Measurements from ENCODE around the gene ARL6IP1. TPM values are rescaled to one million over a fixed set of nuclear protein-coding genes. Genes with fewer than 3 reads are reported as not detected.
A peak's percentile ranks its signal among the peaks of the same experiment; 100 is the strongest.
"Not testable (repeated sequence)": the region's sequence is repeated elsewhere in the genome, so short reads cannot be mapped to it uniquely, and the experiment has no call there.

Gene ARL6IP1
- total and polyA plus RNA-seq, 5 donors from 2014 or later = 110 to 374 (median 281) TPM

- Mint-ChIP-seq H3K36me3 (peaks cover 50% of the 10 kb centered on the region), H3K9me3 (no peaks in the 10 kb centered on the region), H3K4me3 (peak overlapping the region in 3 of 4 donors; percentile 5 to 71 (median 52)), H3K4me1 (peaks cover 22 to 55% (median 44%) of the 10 kb centered on the region in 4 donors), H3K27ac (peak overlapping the region; percentile 36 to 84 (median 57)), H3K27me3 (no peaks in the 10 kb centered on the region)
- Histone ChIP-seq H3K27ac (ENCODE audit: insufficient read depth, low read length, poor library complexity, severe bottlenecking) (peak overlapping the region; percentile 48), H3K27me3 (ENCODE audit: control insufficient read depth, insufficient read depth, low read length) (no peaks in the 10 kb centered on the region), H3K9me3 (ENCODE audit: control insufficient read depth in 2 of 2, low read length in 2 of 2) (no peaks in the 10 kb centered on the region), H3K4me1 (ENCODE audit: control insufficient read depth, insufficient read depth, low read length, poor library complexity, severe bottlenecking) (peaks cover 51% of the 10 kb centered on the region), H3K36me3 (ENCODE audit: control insufficient read depth, insufficient read depth, low read length) (peaks cover 60% of the 10 kb centered on the region), H3K4me3 (ENCODE audit: low read depth, low read length) (peak overlapping the region; percentile 2)
- ATAC-seq (ENCODE audit: low read depth in 2 of 2) (no peak), DNase-seq (no peak)
These were observed 17.7 kb downstream of the ARL6IP1 start for GRCh38 chr16:18783430-18784341.

GRCh38 chr16:18782697-18783429, 18.5 kb downstream of the ARL6IP1 start:
- Mint-ChIP-seq H3K36me3 (peaks cover 42% of the 10 kb centered on the region), H3K4me1 (peaks cover 22 to 47% (median 37%) of the 10 kb centered on the region in 4 donors), H3K9me3 (no peaks in the 10 kb centered on the region), H3K27ac (peak overlapping the region; percentile 5 to 64 (median 57)), H3K4me3 (peak overlapping the region in 3 of 4 donors; percentile 1 to 71 (median 52)), H3K27me3 (no peaks in the 10 kb centered on the region)
- Histone ChIP-seq H3K27ac (ENCODE audit: insufficient read depth, low read length, poor library complexity, severe bottlenecking) (no peak overlapping the region), H3K9me3 (ENCODE audit: control insufficient read depth in 2 of 2, low read length in 2 of 2) (no peaks in the 10 kb centered on the region), H3K27me3 (ENCODE audit: control insufficient read depth, insufficient read depth, low read length) (no peaks in the 10 kb centered on the region), H3K36me3 (ENCODE audit: control insufficient read depth, insufficient read depth, low read length) (peaks cover 55% of the 10 kb centered on the region), H3K4me3 (ENCODE audit: low read depth, low read length) (peak overlapping the region; percentile 2), H3K4me1 (ENCODE audit: control insufficient read depth, insufficient read depth, low read length, poor library complexity, severe bottlenecking) (peaks cover 43% of the 10 kb centered on the region)
- peak in 1 of 3 donors; percentile 45 for DNase-seq
- peak; percentile 64 to 69 for ATAC-seq (ENCODE audit: low read depth in 2 of 2)

- H3K9me3 ChIP-seq (ENCODE audit: control insufficient read depth in 2 of 2, low read length in 2 of 2); H3K27ac Mint-ChIP-seq; H3K27ac ChIP-seq (ENCODE audit: insufficient read depth, low read length, poor library complexity, severe bottlenecking); H3K27me3 Mint-ChIP-seq; DNase-seq; H3K27me3 ChIP-seq (ENCODE audit: control insufficient read depth, insufficient read depth, low read length); ATAC-seq (ENCODE audit: low read depth in 2 of 2); H3K9me3 Mint-ChIP-seq; H3K4me3 Mint-ChIP-seq; H3K4me3 ChIP-seq (ENCODE audit: low read depth, low read length): not testable (repeated sequence)
- Mint-ChIP-seq H3K4me1 (peaks cover 15 to 32% (median 25%) of the 10 kb centered on the region in 4 donors), H3K36me3 (peaks cover 31% of the 10 kb centered on the region)
- peaks cover 40% of the 10 kb centered on the region for H3K36me3 ChIP-seq (ENCODE audit: control insufficient read depth, insufficient read depth, low read length)
- peaks cover 28% of the 10 kb centered on the region for H3K4me1 ChIP-seq (ENCODE audit: control insufficient read depth, insufficient read depth, low read length, poor library complexity, severe bottlenecking)
These were observed 20.1 kb downstream of the ARL6IP1 start for GRCh38 chr16:18781232-18781631.

GRCh38 chr16:18780460-18781026, 20.8 kb downstream of the ARL6IP1 start:
- H3K4me3 ChIP-seq (ENCODE audit: low read depth, low read length); H3K27ac Mint-ChIP-seq; H3K27me3 Mint-ChIP-seq; DNase-seq; H3K9me3 ChIP-seq (ENCODE audit: control insufficient read depth in 2 of 2, low read length in 2 of 2); ATAC-seq (ENCODE audit: low read depth in 2 of 2); H3K9me3 Mint-ChIP-seq; H3K27ac ChIP-seq (ENCODE audit: insufficient read depth, low read length, poor library complexity, severe bottlenecking); H3K27me3 ChIP-seq (ENCODE audit: control insufficient read depth, insufficient read depth, low read length); H3K4me3 Mint-ChIP-seq: not testable (repeated sequence)
- Histone ChIP-seq H3K4me1 (ENCODE audit: control insufficient read depth, insufficient read depth, low read length, poor library complexity, severe bottlenecking) (peaks cover 21% of the 10 kb centered on the region), H3K36me3 (ENCODE audit: control insufficient read depth, insufficient read depth, low read length) (peaks cover 33% of the 10 kb centered on the region)
- Mint-ChIP-seq H3K4me1 (peaks cover 11 to 25% (median 18%) of the 10 kb centered on the region in 4 donors), H3K36me3 (peaks cover 24% of the 10 kb centered on the region)

GRCh38 chr16:18777664-18778063, 23.7 kb downstream of the ARL6IP1 start:
- not testable (repeated sequence) for H3K4me1 Mint-ChIP-seq; H3K9me3 Mint-ChIP-seq; H3K9me3 ChIP-seq (ENCODE audit: control insufficient read depth in 2 of 2, low read length in 2 of 2); H3K4me3 ChIP-seq (ENCODE audit: low read depth, low read length); H3K4me1 ChIP-seq (ENCODE audit: control insufficient read depth, insufficient read depth, low read length, poor library complexity, severe bottlenecking); H3K36me3 ChIP-seq (ENCODE audit: control insufficient read depth, insufficient read depth, low read length); H3K36me3 Mint-ChIP-seq; H3K4me3 Mint-ChIP-seq; H3K27me3 ChIP-seq (ENCODE audit: control insufficient read depth, insufficient read depth, low read length); H3K27me3 Mint-ChIP-seq; DNase-seq; H3K27ac ChIP-seq (ENCODE audit: insufficient read depth, low read length, poor library complexity, severe bottlenecking); ATAC-seq (ENCODE audit: low read depth in 2 of 2); H3K27ac Mint-ChIP-seq

- H3K9me3 Mint-ChIP-seq; H3K36me3 ChIP-seq (ENCODE audit: control insufficient read depth, insufficient read depth, low read length); DNase-seq; H3K4me1 ChIP-seq (ENCODE audit: control insufficient read depth, insufficient read depth, low read length, poor library complexity, severe bottlenecking); H3K36me3 Mint-ChIP-seq; H3K4me3 ChIP-seq (ENCODE audit: low read depth, low read length); H3K27me3 ChIP-seq (ENCODE audit: control insufficient read depth, insufficient read depth, low read length); H3K4me3 Mint-ChIP-seq; H3K4me1 Mint-ChIP-seq; H3K27ac ChIP-seq (ENCODE audit: insufficient read depth, low read length, poor library complexity, severe bottlenecking); H3K27ac Mint-ChIP-seq; H3K9me3 ChIP-seq (ENCODE audit: control insufficient read depth in 2 of 2, low read length in 2 of 2); ATAC-seq (ENCODE audit: low read depth in 2 of 2); H3K27me3 Mint-ChIP-seq: not testable (repeated sequence)
These were observed 25.0 kb downstream of the ARL6IP1 start for GRCh38 chr16:18776334-18776733.

GRCh38 chr16:18774651-18775050, 26.7 kb downstream of the ARL6IP1 start:
- not testable (repeated sequence) for H3K9me3 ChIP-seq (ENCODE audit: control insufficient read depth in 2 of 2, low read length in 2 of 2); ATAC-seq (ENCODE audit: low read depth in 2 of 2); H3K4me1 Mint-ChIP-seq; H3K36me3 ChIP-seq (ENCODE audit: control insufficient read depth, insufficient read depth, low read length); H3K4me3 Mint-ChIP-seq; H3K4me1 ChIP-seq (ENCODE audit: control insufficient read depth, insufficient read depth, low read length, poor library complexity, severe bottlenecking); H3K9me3 Mint-ChIP-seq; H3K27ac ChIP-seq (ENCODE audit: insufficient read depth, low read length, poor library complexity, severe bottlenecking); H3K27ac Mint-ChIP-seq; H3K36me3 Mint-ChIP-seq; H3K4me3 ChIP-seq (ENCODE audit: low read depth, low read length); H3K27me3 ChIP-seq (ENCODE audit: control insufficient read depth, insufficient read depth, low read length); DNase-seq; H3K27me3 Mint-ChIP-seq

Data from CD4-positive, CD25-positive, alpha-beta regulatory T cell (primary cell).